MV-4-11 (cell line): ENCODE measurements around the gene TCERG1L.
"Not testable (repeated sequence)": the region's sequence is repeated elsewhere in the genome, so short reads cannot be mapped to it uniquely, and the experiment has no call there.

Source experiments
- DNase-seq: peaks from one replicate; lab custom pipeline; 2025; lab: John Stamatoyannopoulos, UW

The TCERG1L gene

GRCh38 chr10:131100418-131101410 lies 210.8 kb downstream of the TCERG1L start:
- DNase-seq, result not testable (repeated sequence)

- no peak for DNase-seq
Observed at GRCh38 chr10:131099028-131099726, 212.3 kb downstream of the TCERG1L start.

- DNase-seq, result no peak
Observed at GRCh38 chr10:131098416-131098952, 213.0 kb downstream of the TCERG1L start.

- DNase-seq, result no peak
Observed at GRCh38 chr10:131096031-131096430, 215.5 kb downstream of the TCERG1L start.

GRCh38 chr10:131095313-131095580 lies 216.3 kb downstream of the TCERG1L start:
- no peak for DNase-seq

DNA sequence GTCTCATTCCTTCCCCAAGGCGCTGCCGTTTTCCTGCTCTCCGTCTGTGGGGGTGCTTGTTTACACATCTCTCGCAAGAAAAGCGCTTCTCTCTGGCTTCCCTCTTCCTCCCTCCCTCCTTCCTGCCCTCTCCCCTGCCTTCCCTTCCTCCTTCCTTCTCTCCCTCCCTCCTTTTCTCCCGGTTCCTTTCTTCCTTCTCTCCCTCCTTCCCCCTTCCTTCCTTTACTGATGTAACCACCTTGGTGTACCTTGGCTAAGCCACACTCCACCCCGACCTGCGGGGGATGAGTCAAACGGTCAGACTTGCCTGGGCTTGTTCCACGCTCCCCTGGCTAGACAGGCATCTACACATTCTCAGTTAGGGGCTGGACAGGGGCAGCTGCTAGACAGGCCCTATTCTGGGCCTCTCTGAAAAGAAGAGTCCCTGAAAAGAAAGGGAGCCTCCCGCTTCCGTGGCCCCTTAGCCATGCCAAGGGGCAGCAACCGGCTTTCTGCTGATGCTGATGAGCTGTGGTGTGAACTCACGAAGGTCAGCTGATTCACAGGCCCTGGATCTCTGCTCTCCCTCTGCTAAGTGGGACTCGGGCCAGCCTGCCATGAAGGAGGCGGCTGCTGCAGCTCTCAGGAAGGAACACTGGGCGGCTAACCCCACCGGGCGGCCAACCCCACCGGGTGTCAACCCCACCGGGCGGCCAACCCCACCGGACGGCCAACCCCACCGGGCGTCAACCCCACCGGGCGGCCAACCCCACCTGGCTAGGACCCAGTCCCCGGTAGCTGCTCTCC lies 216.8 kb downstream of the TCERG1L start:
- DNase-seq, result no peak

- no peak for DNase-seq
Observed at GRCh38 chr10:131093795-131094366, 217.6 kb downstream of the TCERG1L start.

DNA sequence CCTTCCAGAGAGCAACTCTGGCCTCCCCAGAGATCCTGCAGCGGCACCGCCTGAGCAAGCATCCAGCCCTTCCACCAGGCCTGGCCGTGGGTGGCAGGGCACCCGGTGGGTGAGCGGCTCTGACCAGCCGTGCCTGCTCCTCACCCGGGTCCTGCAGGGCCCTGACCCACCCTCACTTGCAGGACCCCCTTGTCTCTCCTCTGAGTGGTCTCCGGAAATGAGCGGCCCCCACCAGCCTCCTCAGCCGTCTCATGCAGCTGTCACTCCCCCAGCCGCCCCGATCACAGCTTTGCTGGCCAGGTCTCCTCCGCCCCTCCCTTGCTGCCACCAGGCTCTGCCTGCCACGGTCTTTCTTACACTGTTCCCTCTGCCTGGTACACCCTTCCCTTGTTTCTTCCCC lies 218.2 kb downstream of the TCERG1L start:
- DNase-seq, result no peak

GRCh38 chr10:131092876-131093275 lies 218.6 kb downstream of the TCERG1L start:
- no peak for DNase-seq

- DNase-seq, result no peak
Observed at GRCh38 chr10:131092386-131092785, 219.1 kb downstream of the TCERG1L start.

DNA sequence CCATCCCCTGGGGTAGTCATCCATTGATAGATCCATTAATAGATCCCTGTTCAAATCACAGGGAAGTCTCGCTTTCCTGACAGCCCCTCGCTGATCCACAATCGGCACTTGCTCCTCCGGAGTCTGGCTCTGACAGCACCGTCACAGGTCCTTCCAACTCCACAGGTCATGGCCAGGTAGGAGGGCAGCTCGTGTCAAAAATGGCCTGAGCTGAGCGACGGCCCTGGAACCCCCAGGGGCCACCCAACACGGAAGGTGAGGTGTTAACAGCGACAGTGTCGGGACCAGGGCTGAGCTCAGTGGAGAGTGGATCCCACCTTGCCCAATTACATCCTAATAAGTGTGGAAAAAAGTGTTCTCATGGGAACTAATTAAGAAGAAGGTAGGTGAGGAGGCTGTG lies 219.8 kb downstream of the TCERG1L start:
- DNase-seq, result no peak

DNA sequence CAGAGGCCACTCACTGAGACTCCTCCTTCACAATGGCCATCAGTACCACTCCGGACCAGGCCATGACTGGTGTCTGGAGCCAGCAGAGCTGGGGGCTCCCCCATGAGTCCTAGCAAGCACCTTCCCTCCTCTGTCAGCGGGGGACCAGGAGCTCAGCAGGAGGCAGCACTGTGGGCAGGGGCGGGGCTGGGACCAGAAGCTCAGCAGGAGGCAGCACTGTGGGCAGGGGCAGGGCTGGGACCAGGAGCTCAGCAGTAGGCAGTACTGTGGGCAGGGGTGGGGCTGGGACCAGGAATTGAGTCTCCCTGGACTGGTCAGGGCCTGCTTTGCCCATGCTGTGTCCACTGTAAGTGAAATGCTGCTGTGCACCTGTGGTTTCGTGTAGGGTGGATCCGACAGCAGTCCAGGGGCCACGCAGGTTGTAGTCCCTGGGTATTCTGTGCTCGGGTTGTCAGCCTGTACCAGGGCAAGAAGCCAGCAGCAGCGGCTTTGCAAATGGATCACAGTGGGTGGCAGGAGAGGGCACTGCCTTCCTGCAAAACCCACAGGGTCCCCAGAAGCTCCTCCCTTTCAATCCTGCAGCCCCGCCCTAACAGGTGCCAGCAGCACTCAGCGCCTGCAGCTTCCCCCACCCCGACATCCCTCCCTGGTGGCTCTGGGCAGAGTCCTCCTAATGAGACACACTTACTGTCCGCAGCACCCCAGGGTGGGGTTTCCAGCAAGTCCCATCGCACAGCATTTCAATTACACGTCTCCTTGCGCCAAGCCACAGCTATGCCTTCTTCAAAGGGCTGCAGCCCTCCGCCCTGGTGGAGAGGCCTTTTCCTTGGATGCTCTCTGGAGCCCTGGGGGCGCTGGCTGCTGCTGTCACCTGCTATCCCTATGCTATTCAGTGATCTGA lies 220.5 kb downstream of the TCERG1L start:
- DNase-seq, result no peak

GRCh38 chr10:131089861-131090260 lies 221.7 kb downstream of the TCERG1L start:
- no peak for DNase-seq

- no peak for DNase-seq
Observed at GRCh38 chr10:131089150-131089549, 222.4 kb downstream of the TCERG1L start.

DNA sequence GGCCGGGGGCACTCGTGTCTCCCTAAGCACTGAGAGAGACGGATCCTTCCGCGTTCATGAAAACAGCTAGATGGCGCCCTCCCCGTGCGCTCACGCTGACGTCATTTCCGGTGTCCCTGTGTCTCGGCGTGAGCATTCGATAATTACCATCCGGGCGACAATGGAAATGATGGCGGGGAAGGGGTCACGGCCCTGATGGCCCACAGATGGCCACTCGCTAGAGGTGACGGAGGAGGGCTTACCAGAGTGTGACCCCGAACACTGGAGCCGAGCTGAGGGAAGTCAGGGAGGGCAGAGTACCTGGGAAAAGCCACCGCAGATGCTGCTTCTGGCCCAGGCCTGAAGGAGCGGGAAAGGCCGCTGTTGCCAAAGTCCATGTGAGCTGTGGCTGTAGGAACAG lies 222.9 kb downstream of the TCERG1L start:
- no peak for DNase-seq

- no peak for DNase-seq
Observed at GRCh38 chr10:131087464-131088215, 223.9 kb downstream of the TCERG1L start.

DNA sequence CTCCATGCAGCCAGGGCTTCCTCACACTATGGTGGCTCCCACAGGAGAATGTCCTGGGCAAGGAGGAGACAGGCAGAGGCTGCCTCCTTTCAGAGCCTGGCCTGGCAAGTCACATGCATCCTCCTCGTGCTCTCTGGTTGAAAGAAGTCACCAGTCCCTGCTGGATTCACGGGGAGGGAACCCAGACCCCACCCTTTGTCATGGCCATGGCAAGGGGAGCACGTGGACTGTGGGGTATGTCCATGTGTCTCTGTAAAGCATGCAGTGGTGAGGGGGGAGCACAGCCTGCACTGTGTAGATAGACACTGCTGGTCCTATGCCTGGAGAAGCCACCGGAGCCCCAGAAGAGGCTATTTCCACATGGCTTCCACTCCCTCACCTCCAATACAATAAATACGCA lies 225.0 kb downstream of the TCERG1L start:
- no peak for DNase-seq

- DNase-seq, result no peak
Observed at GRCh38 chr10:131086094-131086493, 225.4 kb downstream of the TCERG1L start.

DNA sequence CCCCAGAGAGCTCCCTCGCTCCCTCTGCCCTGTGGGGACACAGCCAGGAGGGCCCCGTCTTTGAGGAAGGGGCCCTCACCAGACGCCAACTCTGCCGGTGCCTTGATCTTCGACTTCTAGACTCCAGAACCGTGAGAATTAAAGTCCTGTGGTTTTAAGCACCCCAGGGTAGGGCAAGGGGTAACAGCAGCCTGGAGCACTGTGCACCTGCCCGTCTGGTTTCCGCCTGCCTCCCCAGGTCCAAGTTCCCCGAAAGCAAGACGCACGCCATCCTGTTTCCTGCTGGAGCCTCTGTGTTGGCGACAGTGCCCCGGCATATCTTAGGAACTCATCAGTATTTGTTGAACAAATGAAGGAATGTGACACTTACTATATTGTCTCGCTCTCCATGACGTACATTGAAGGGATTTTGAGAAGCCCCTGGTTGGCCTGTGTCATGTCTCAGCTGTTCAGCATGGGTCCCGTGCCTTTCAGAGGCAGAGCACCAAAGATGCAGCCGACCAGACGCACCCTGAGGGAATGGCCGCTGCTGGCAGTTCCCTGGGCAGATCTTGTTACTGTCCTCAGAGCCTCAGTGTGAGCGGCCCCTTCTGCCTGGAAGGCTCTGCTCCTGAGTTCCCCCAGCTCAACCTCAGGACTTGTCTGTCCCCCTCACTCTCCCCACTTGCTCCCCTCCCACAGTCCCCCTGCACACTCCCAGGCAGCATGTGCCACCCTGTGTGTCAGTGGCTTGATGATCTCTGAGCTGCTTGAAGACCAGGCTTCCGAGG lies 226.2 kb downstream of the TCERG1L start:
- no peak for DNase-seq

DNA sequence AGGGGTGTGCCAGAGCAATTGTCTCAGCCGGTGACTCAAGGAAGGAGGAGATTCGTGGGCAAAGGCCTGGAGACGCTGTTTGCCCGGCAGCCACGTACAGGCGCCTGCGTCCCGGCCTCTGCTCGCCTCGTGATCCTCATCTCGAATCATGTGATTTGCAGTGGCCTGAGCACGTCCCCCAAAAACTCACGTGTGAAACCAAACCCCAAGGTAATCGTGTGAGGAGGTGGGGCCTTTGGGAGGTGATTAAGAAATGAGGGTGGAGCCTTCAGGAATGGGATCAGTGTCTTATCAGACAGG lies 226.8 kb downstream of the TCERG1L start:
- DNase-seq, result no peak
